Activated CD4-positive, CD25-positive, alpha-beta regulatory T cell treated with anti-CD3 and anti-CD28 coated beads, Interleukin-2, amount 50 U/mL, for 72 hours (primary cell): Measurements from ENCODE around the gene CHRND.
A peak's percentile ranks its signal among the peaks of the same experiment; 100 is the strongest.
"Not testable (repeated sequence)": the region's sequence is repeated elsewhere in the genome, so short reads cannot be mapped to it uniquely, and the experiment has no call there.

ENCODE experiments used
- DNase-seq: peaks from one replicate; pipeline ENCODE4 v3.0.0; 2021

CHRND gene

DNA sequence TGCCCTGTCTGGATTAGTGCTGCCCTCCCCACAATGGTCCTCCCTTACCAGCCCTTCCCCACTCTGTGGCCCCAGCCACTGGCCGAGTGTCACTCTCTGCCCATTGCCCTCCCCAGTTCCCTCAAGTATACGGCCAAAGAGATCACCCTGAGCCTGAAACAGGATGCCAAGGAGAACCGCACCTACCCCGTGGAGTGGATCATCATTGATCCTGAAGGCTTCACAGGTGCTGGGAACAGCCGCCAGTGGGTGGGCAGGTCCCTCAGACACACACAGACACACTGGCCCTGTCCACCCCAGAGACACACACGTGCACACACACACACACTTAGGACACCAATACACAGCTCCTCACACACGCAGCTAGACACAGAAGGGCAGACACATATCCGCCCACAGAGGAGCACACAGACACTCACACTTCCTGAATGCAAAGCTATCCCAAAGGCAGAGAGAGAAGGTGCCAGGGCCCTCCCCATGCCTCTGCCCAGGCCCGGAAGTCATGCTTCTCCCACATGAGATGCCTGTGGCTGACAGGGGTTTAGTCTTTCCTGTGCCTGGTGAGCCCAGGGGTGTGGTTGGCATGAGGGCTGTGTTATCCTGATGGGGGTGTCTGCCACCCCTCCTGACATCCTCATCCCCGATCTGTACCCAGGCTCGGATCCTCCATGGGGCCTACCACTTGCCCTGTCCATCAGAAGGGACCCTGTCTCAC lies 2.9 kb downstream of the CHRND start:
- no peak for DNase-seq

DNA sequence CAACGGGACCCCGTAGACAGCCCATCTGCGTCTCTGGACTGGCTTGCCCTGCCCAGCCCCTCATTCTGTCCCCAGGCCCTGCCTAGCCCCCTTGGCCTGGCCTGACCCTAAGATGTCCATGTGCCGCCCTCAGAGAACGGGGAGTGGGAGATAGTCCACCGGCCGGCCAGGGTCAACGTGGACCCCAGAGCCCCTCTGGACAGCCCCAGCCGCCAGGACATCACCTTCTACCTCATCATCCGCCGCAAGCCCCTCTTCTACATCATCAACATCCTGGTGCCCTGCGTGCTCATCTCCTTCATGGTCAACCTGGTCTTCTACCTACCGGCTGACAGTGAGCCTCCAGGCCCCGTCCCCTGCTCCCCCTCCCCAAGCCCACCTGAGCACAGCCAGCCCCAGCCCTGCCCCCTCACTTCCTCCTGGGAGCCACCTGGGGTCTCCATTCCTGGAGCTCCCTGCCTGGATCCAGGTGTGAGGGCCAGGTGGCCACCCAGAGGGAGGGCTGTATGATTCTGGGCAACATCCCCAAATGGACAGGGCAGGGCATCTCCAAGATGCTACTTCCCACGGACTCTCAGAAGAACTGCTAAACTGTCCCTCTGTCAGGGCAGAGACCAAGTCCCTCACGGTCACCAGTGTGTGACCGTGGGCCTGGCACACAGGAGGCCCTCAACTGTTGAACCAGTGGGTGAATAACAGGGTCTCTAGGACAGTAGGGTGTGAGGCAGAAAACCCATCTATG lies 4.0 kb downstream of the CHRND start:
- no peak for DNase-seq

DNA sequence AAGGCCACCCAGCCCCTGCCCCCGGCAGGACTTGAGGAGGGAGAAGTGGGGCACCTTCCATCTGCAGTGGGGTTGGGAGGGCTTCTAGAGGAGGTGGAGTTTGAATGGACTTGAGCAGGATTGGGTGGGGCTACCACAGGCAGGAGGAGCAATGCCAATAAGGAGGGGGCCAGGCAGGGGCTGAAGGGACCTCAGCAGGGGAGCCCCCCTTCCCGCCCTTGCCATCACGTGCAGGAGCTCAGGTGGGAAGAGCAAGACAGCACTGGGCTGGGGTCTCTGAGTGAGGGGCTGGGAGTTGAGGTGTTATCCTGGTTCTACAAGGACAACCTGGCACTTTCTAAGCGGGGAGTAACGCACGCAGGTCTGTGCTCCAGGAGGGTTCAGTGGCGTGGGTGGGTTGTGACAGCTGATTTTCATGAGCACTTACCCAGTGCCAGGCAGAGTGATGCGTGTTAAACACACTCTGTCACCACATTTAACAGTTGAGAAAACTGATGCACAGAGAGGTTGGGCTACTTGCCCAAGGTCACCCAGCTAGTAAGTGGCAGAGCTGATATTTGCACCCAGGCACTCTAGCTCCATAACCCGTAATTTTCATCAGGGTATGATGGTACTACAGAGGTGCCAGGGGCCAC lies 4.8 kb downstream of the CHRND start:
- no peak for DNase-seq

GRCh38 chr2:232532419-232532818 lies 6.5 kb downstream of the CHRND start:
- no peak for DNase-seq

DNA sequence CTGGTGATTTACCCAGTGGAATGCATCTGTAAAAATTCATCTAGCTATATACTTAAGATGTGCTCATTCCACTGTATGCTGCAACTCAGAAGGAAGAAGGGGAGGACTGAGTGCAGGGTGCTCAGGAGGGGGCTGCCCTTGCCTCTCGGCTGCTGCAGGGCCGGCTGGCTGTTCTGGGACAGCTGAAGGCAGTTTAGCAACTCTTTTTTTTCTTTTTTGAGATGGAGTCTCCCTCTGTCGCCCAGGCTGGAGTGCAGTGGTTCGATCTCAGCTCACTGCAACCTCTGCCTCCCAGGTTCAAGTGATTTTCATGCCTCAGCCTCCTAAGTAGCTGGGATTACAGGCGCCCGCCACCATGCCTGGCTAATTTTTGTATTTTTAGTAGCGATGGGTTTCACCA lies 6.9 kb downstream of the CHRND start:
- DNase-seq = not testable (repeated sequence)

- no peak for DNase-seq
Observed at GRCh38 chr2:232533944-232534710, 8.2 kb downstream of the CHRND start.

- DNase-seq = peak; percentile 22
Observed at GRCh38 chr2:232534940-232535651, 9.1 kb downstream of the CHRND start.

DNA sequence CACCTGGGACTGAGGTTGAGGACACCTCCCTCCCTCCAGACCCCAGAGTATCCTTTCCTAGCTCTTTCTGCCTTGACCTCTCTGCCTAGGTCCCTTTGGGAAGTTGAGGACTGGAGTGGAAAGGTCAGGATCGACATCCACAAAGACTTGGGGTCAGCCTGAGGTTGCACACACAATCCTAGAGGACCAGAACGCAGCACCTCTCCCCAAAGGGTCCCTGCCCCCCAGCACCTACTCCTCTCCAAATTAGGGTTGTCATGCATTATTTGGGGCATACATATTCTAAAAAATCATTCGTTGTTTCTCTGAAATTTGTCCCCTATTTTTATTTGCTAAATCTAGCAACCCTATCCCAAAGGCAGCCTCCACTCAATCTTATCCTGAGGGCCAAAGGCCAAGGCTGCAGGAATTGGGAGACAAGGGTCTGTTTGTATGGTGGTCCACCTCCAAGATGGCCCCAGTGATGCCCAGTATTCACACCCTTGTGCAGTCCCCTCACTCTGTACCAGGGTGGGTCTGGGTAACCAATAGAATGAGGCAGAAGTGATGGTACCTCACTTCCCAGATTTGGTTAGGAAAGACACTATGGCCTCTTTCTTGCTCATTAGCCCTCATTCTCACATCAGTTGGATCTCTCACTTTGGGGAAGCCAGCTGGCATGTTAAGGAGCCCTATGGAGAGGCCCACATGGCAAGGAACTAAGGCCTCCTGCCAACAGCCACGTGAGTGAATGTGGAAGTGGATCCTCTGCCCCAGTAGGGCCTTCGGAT lies 10.0 kb downstream of the CHRND start:
- DNase-seq = peak; percentile 19

DNA sequence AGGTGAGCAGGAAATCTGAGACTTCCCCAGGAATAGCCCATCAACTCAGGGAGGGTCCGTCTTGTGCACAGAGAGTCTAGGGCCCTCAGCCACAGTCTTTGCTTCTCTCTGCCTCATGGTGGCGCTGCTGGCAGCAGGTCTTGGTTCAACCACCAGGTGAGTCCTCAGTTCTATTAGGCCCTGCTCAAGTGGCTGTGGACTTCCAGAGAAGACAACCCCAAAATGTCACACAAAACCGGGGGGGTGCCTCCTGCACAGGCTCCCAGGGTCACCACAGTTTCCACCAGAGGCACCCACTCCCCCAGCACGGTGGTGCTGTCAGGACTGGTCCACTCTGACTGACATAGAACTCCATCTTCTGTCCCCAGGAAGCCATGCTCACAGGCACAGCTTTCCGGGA lies 11.1 kb downstream of the CHRND start:
- DNase-seq = peak; percentile 32

- DNase-seq = no peak
Observed at GRCh38 chr2:232537499-232537898, 11.5 kb downstream of the CHRND start.

- DNase-seq = peak; percentile 24
Observed at GRCh38 chr2:232538671-232539070, 12.7 kb downstream of the CHRND start.

GRCh38 chr2:232539298-232540231 lies 13.6 kb downstream of the CHRND start, which contains the start of gene CHRNG:
Gene CHRNG (plus strand): TSS chr2:232539692. CDS start chr2:232539748, 56 bp downstream.
- peak; percentile 25 for DNase-seq

DNA sequence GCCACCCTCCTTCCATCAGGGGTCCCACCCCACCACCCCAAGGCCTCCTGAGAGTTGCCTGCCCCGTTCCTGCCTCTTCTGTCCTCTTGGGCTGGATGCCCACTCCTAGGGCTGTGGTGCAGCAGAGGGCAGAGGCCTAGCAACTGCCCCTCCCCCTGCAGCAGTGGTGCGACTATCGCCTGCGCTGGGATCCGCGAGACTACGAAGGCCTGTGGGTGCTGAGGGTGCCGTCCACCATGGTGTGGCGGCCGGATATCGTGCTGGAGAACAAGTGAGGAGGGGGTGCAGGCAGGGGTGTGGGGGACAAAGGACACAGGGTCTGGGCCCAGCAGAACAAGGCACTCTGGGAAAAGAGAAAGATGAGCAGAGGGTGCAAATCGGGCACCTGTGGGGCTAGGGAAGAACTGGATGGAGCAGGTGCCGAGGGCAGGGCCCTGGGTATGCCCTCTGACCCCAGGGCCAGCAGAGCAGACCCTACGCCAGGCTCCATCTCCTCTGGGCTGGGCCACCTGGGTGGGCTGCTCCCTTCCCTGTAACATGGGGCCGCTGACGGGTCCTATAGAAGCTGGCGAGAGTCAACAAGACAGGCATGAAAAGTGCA lies 14.6 kb downstream of the CHRND start:
- DNase-seq = peak; percentile 26

DNA sequence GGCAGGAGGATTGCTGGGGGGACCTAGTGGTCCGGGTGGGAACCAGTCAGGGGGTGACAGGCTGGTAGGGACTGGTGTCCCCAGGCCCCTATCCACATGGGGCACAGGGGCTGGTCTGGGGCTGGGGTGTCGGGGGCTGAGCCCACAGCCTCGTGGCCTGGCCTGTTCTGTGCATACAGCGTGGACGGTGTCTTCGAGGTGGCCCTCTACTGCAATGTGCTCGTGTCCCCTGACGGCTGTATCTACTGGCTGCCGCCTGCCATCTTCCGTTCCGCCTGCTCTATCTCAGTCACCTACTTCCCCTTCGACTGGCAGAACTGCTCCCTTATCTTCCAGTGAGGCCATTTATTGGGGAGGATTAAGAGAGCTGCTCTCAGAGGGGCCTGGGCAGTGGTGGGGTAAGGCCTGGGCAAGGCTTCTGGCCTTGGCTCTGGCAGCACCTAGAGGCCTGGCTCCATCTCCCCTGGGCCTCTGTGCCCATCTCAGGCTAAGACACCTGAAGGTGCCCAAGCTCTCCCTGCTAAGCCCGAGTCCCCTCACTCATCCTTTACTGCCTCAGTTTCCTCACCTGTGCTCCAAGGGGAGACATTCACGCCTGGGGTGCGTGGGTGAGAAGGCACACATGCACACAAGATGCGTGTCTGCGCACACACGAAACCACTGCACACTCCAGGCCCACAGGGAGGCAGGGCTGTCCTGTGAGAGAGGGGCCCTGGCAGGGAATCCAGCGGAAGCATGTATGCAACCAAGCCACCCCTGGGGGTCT lies 15.4 kb downstream of the CHRND start:
- peak; percentile 30 for DNase-seq

GRCh38 chr2:232541961-232542714 lies 16.2 kb downstream of the CHRND start:
- peak; percentile 17 for DNase-seq

GRCh38 chr2:232542715-232543467 lies 16.9 kb downstream of the CHRND start:
- peak; percentile 27 for DNase-seq

DNA sequence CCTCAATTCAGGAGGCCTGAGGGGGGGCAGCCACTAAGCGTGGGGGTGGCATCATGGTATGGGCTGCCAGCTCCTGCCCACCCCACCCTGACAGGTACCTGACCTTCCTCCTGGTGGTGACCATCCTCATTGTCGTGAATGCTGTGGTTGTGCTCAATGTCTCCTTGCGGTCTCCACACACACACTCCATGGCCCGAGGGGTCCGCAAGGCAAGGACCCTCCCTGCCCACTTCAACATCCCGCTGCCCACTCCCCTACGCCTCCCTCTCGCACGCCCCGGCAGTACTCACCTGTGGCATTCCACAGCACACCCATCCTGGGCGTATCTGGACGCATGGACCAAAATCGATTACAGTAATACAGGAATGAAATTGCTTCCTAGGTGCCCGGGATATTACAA lies 17.5 kb downstream of the CHRND start:
- DNase-seq = peak; percentile 14
